Astrocyte (in vitro differentiated cells and primary cell): ENCODE data around the gene SETD1A. TPM values are rescaled to one million over a fixed set of nuclear protein-coding genes. Genes with fewer than 3 reads are reported as not detected.

Experiments
- DNase-seq: peaks from one replicate; pipeline ENCODE4 v3.0.0-alpha.2; 2010; ENCODE audit warnings: low read depth
- FAIRE-seq: peaks from 2 replicates; lab custom pipeline; 2011; peaks lifted over from hg19 to GRCh38; lab: Jason Lieb, UNC
- H2AFZ ChIP-seq: 2 replicates; pipeline ENCODE4 v1.6.0; 2012; ENCODE audit warnings: low read depth, low read length, inconsistent platforms
- H3K27ac ChIP-seq: 2 replicates; pipeline ENCODE4 v1.5.1; 2011; ENCODE audit warnings: low read depth, low read length, inconsistent platforms
- H3K27me3 ChIP-seq: 2 replicates; pipeline ENCODE4 v1.6.0; 2011; ENCODE audit warnings: low read length, inconsistent platforms; ENCODE audit not compliant: insufficient read depth
- H3K36me3 ChIP-seq: 2 replicates; pipeline ENCODE4 v1.5.1; 2011; ENCODE audit warnings: low read length, inconsistent platforms; ENCODE audit not compliant: insufficient read depth
- H3K4me1 ChIP-seq: 2 replicates; pipeline ENCODE4 v1.5.1; 2011; ENCODE audit warnings: low read length, inconsistent platforms; ENCODE audit not compliant: insufficient read depth
- H3K4me2 ChIP-seq: 2 replicates; pipeline ENCODE4 v1.6.0; 2012; ENCODE audit warnings: low read length, inconsistent platforms
- H3K4me3 ChIP-seq: 2 replicates; pipeline ENCODE4 v1.5.1; 2011; ENCODE audit warnings: low read depth, mild to moderate bottlenecking, low read length, inconsistent platforms; ENCODE audit not compliant: insufficient read depth
- H3K79me2 ChIP-seq: 2 replicates; pipeline ENCODE4 v1.6.0; 2012; ENCODE audit warnings: mild to moderate bottlenecking, low read length, inconsistent platforms; ENCODE audit not compliant: insufficient read depth
- H3K9ac ChIP-seq: 2 replicates; pipeline ENCODE4 v1.6.0; 2012; ENCODE audit warnings: mild to moderate bottlenecking, low read length, inconsistent platforms
- H3K9me3 ChIP-seq: 2 replicates; pipeline ENCODE4 v1.5.1; 2012; ENCODE audit warnings: low read depth, mild to moderate bottlenecking, low read length, inconsistent platforms; ENCODE audit not compliant: insufficient read depth
- H4K20me1 ChIP-seq: 2 replicates; pipeline ENCODE4 v1.6.0; 2012; ENCODE audit warnings: low read length, inconsistent platforms; ENCODE audit not compliant: insufficient read depth
- H3K27ac Mint-ChIP-seq: one replicate; pipeline ENCODE4 v1.8.0; 2021; ENCODE audit warnings: mild to moderate bottlenecking, mixed read lengths; ENCODE audit not compliant: unreplicated experiment
- H3K27me3 Mint-ChIP-seq: one replicate; pipeline ENCODE4 v1.8.0; 2021; ENCODE audit warnings: low read depth, mixed read lengths; ENCODE audit not compliant: unreplicated experiment
- H3K36me3 Mint-ChIP-seq: one replicate; pipeline ENCODE4 v1.8.0; 2021; ENCODE audit warnings: low read depth, mixed read lengths; ENCODE audit not compliant: unreplicated experiment
- H3K4me1 Mint-ChIP-seq: one replicate; pipeline ENCODE4 v1.8.0; 2021; ENCODE audit warnings: low read depth, mixed read lengths; ENCODE audit not compliant: unreplicated experiment
- H3K4me3 Mint-ChIP-seq: one replicate; pipeline ENCODE4 v1.8.0; 2021; ENCODE audit warnings: mild to moderate bottlenecking, moderate library complexity, mixed read lengths; ENCODE audit not compliant: unreplicated experiment
- H3K9me3 Mint-ChIP-seq: one replicate; pipeline ENCODE4 v1.8.0; 2021; ENCODE audit warnings: mild to moderate bottlenecking, mixed read lengths; ENCODE audit not compliant: unreplicated experiment
- CTCF ChIP-seq: IDR thresholded peaks from 2 replicates; pipeline ENCODE4 v1.5.1; 2011; ENCODE audit warnings: low read depth, mild to moderate bottlenecking, inconsistent platforms, low read length, moderate library complexity; ENCODE audit not compliant: insufficient read depth
- EZH2 ChIP-seq: IDR thresholded peaks from 2 replicates; pipeline ENCODE4 v1.6.1; 2012; ENCODE audit warnings: mild to moderate bottlenecking, low read length, inconsistent platforms; ENCODE audit not compliant: insufficient read depth
- total RNA-seq: library from RNA; stranded (reverse); gene quantifications from 2 replicates; pipeline ENCODE4 v1.2.1, GENCODE V29; 2021

The SETD1A gene
- total RNA-seq, 1 donor from 2014 or later = 18.7 TPM

GRCh38 chr16:30926937-30927788 lies 30.4 kb upstream of the SETD1A start:
- Mint-ChIP-seq H3K9me3 (no peaks in the 10 kb centered on the region), H3K27ac (no peak overlapping the region), H3K27me3 (no peaks in the 10 kb centered on the region), H3K4me1 (peaks cover 11% of the 10 kb centered on the region), H3K36me3 (peaks cover under 1% of the 10 kb centered on the region), H3K4me3 (peak overlapping the region; percentile 43)
- no peak overlapping the region for H3K4me2 ChIP-seq
- FAIRE-seq = no peak
- H3K4me3 ChIP-seq = no peak overlapping the region
- no peak overlapping the region for H2AFZ ChIP-seq
- peaks cover 17% of the 10 kb centered on the region for H3K36me3 ChIP-seq
- peaks cover 15% of the 10 kb centered on the region for H3K79me2 ChIP-seq
- H3K9ac ChIP-seq = no peak overlapping the region
- H3K4me1 ChIP-seq = peaks cover 10% of the 10 kb centered on the region
- TF ChIP-seq CTCF (no peak), EZH2 (no peak)
- H3K27me3 ChIP-seq = no peaks in the 10 kb centered on the region
- no peak overlapping the region for H3K27ac ChIP-seq
- H3K9me3 ChIP-seq = no peaks in the 10 kb centered on the region
- DNase-seq = no peak
- peaks cover 44% of the 10 kb centered on the region for H4K20me1 ChIP-seq

- H3K27ac ChIP-seq = no peak overlapping the region
Measured at GRCh38 chr16:30927789-30928378, 29.7 kb upstream of the SETD1A start.

More at GRCh38 chr16:30927789-30928378, 29.7 kb upstream of the SETD1A start:
- DNase-seq (peak; percentile 14), FAIRE-seq (no peak)
- H3K4me3 ChIP-seq = no peak overlapping the region
- no peak overlapping the region for H2AFZ ChIP-seq
- no peaks in the 10 kb centered on the region for H3K9me3 ChIP-seq
- peaks cover 17% of the 10 kb centered on the region for H3K36me3 ChIP-seq
- H3K4me1 ChIP-seq = peaks cover 9% of the 10 kb centered on the region
- no peak overlapping the region for H3K4me2 ChIP-seq
- Mint-ChIP-seq H3K4me1 (peaks cover 11% of the 10 kb centered on the region), H3K27ac (no peak overlapping the region), H3K9me3 (no peaks in the 10 kb centered on the region), H3K36me3 (peaks cover 3% of the 10 kb centered on the region), H3K27me3 (no peaks in the 10 kb centered on the region), H3K4me3 (no peak overlapping the region)
- peaks cover 48% of the 10 kb centered on the region for H4K20me1 ChIP-seq
- H3K27me3 ChIP-seq = no peaks in the 10 kb centered on the region
- TF ChIP-seq EZH2 (no peak), CTCF (no peak)
- peaks cover 15% of the 10 kb centered on the region for H3K79me2 ChIP-seq
- H3K9ac ChIP-seq = no peak overlapping the region
